Amygdala (tissue), 56 donors: ENCODE results near the gene ETDC.
A peak's percentile ranks its signal among the peaks of the same experiment; 100 is the strongest.
"Not testable (repeated sequence)": the region's sequence is repeated elsewhere in the genome, so short reads cannot be mapped to it uniquely, and the experiment has no call there.

Experiments used
- DNase-seq, 56 donors: peaks; one replicate each; lab custom pipeline; 2025; lab: John Stamatoyannopoulos, UW

Gene ETDC

GRCh38 chrX:135309430-135309923 is at the start of gene ETDC:
ETDC (plus strand) TSS chrX:135309480; CDS start chrX:135309480, 0 bp downstream.
- DNase-seq: no peak

GRCh38 chrX:135260976-135261375 is 48.3 kb upstream of the ETDC start:
- DNase-seq: not testable (repeated sequence)

- not testable (repeated sequence) for DNase-seq
Measured at GRCh38 chrX:135263376-135263775, 45.9 kb upstream of the ETDC start.

- no peak for DNase-seq
Measured at GRCh38 chrX:135264206-135264605, 45.1 kb upstream of the ETDC start.

GRCh38 chrX:135273162-135273561 is 36.1 kb upstream of the ETDC start:
- DNase-seq: no peak

GRCh38 chrX:135275973-135276372 is 33.3 kb upstream of the ETDC start:
- DNase-seq: no peak

- no peak for DNase-seq
Measured at GRCh38 chrX:135287266-135287823, 21.9 kb upstream of the ETDC start.

GRCh38 chrX:135295238-135295943 is 13.9 kb upstream of the ETDC start:
- peak in 48 of 56 donors; percentile 0 to 58 (median 14) for DNase-seq

GRCh38 chrX:135295944-135296305 is 13.4 kb upstream of the ETDC start:
- no peak for DNase-seq

GRCh38 chrX:135302269-135302873 is 6.9 kb upstream of the ETDC start:
- no peak for DNase-seq

- DNase-seq: no peak
Measured at GRCh38 chrX:135304741-135305140, 4.5 kb upstream of the ETDC start.

- DNase-seq: no peak
Measured at GRCh38 chrX:135307171-135307570, 2.1 kb upstream of the ETDC start.

GRCh38 chrX:135308345-135308855 is 880 bp upstream of the ETDC start:
- no peak for DNase-seq

GRCh38 chrX:135315864-135316263 is 6.6 kb downstream of the ETDC start:
- DNase-seq: no peak

- DNase-seq: no peak
Measured at GRCh38 chrX:135324463-135324862, 15.2 kb downstream of the ETDC start.

GRCh38 chrX:135325036-135325818 is 15.9 kb downstream of the ETDC start:
- not testable (repeated sequence) for DNase-seq

GRCh38 chrX:135327299-135327698 is 18.0 kb downstream of the ETDC start:
- no peak for DNase-seq

- DNase-seq: no peak
Measured at GRCh38 chrX:135328421-135329005, 19.2 kb downstream of the ETDC start.

GRCh38 chrX:135330706-135331105 is 21.4 kb downstream of the ETDC start:
- DNase-seq: no peak

- no peak for DNase-seq
Measured at GRCh38 chrX:135331525-135331924, 22.2 kb downstream of the ETDC start.
